ENCODE data around the gene ABLIM2. TPM values are rescaled to one million over a fixed set of nuclear protein-coding genes. Genes with fewer than 3 reads are reported as not detected.

The ABLIM2 gene
- total and polyA plus RNA-seq, 2 donors (not counting 1 experiment from before 2014, with no cell fraction given) = 3.3 to 79.0 TPM

DNA sequence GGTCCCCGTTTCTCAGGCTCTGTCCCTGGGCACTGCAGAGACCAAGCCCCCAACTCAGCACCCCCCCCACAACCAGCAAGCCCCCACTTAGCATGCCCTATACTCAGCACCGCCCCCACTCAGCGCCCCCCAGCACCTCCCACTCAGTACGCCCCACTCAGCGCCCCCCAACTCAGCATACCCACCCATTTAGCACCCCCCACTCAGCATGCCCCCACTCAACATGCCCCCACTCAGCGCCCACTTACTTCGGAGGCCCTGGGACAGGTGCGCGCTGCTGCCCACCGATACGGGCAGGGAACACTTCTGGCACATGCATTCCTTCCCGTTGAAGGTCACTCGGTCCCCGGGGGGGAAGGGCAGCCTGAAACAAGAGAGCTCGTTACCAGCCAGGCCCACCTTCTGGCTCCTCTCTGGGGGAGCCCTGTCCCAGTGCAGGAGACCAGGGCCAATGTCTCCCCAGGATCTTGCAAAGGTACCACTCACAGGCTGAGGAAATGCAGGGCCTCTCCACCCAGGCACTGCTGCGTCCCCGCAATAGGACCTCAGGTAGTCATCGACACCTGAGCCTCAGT lies 70.6 kb downstream of the ABLIM2 start:
- Histone ChIP-seq H3K9ac (ENCODE audit: low read length) (no peak overlapping the region), H3K27me3 (replicated peaks in 1 of 4; ENCODE audit: control extremely low read depth in 1 of 4, control insufficient read depth in 3 of 4, insufficient read depth in 4 of 4, low read length in 3 of 4) (no peaks in the 10 kb centered on the region), H4K20me1 (ENCODE audit: control insufficient read depth, insufficient read depth, low read length, poor library complexity, severe bottlenecking) (no peaks in the 10 kb centered on the region), H3K4me1 (ENCODE audit: control insufficient read depth in 2 of 2, insufficient read depth in 2 of 2, low read length in 2 of 2) (no peaks in the 10 kb centered on the region), H3K36me3 (replicated peaks in 1 of 2; ENCODE audit: control extremely low read depth in 1 of 2, control insufficient read depth in 1 of 2, extremely low read depth in 1 of 2, insufficient read depth in 2 of 2, low read length in 1 of 2) (no peaks in the 10 kb centered on the region), H3K4me2 (replicated peaks; ENCODE audit: low read depth, low read length, poor library complexity, severe bottlenecking) (no peak overlapping the region), H2AFZ (ENCODE audit: insufficient read depth, low read depth, low read length, poor library complexity, severe bottlenecking) (no peak overlapping the region), H3K27ac (ENCODE audit: low read length in 2 of 2) (no peak overlapping the region), H3K79me2 (ENCODE audit: control insufficient read depth, insufficient read depth, low read length) (no peaks in the 10 kb centered on the region), H3K9me3 (ENCODE audit: control extremely low read depth in 1 of 3, control insufficient read depth in 2 of 3, insufficient read depth in 1 of 3, low read length in 2 of 3) (peaks cover under 1 to 6% (median under 1%) of the 10 kb centered on the region in 3 donors), H3K4me3 (ENCODE audit: control extremely low read depth in 1 of 5, extremely low read depth in 1 of 5, insufficient read depth in 1 of 5, low read depth in 2 of 5, low read length in 4 of 5) (no peak overlapping the region)
- intact Hi-C loops (cut with micrococcal nuclease) = no loop called here
- H3K9me3 Mint-ChIP-seq (ENCODE audit: insufficient read depth) = no peaks in the 10 kb centered on the region
- no peaks in the 10 kb centered on the region for H3K4me1 Mint-ChIP-seq
- CTCF ChIA-PET = no interaction called here
- ATAC-seq (ENCODE audit: low read depth) (no peak), DNase-seq (no peak)
- WGBS (ENCODE audit: insufficient coverage) = 87% methylated on average over 16 of the region's 18 CpGs
- TF ChIP-seq, protein P1, sequence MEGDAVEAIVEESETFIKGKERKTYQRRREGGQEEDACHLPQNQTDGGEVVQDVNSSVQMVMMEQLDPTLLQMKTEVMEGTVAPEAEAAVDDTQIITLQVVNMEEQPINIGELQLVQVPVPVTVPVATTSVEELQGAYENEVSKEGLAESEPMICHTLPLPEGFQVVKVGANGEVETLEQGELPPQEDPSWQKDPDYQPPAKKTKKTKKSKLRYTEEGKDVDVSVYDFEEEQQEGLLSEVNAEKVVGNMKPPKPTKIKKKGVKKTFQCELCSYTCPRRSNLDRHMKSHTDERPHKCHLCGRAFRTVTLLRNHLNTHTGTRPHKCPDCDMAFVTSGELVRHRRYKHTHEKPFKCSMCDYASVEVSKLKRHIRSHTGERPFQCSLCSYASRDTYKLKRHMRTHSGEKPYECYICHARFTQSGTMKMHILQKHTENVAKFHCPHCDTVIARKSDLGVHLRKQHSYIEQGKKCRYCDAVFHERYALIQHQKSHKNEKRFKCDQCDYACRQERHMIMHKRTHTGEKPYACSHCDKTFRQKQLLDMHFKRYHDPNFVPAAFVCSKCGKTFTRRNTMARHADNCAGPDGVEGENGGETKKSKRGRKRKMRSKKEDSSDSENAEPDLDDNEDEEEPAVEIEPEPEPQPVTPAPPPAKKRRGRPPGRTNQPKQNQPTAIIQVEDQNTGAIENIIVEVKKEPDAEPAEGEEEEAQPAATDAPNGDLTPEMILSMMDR (IDR thresholded peaks at IDR 0.05) = no peak
- TF ChIP-seq EZH2 (IDR thresholded peaks at IDR 0.05; ENCODE audit: borderline replicate concordance, insufficient read depth, low read depth, low read length, poor library complexity, severe bottlenecking) = no peak
- H3K4me3 Mint-ChIP-seq = no peak overlapping the region
- H3K27me3 Mint-ChIP-seq = no peaks in the 10 kb centered on the region
- H3K27ac Mint-ChIP-seq = no peak overlapping the region
- POLR2A ChIA-PET = interaction anchor here (0.6 kb wide), 1 partner anchor 39 kb away, joined by 9 read pairs; no protein-coding TSS in a partner anchor

DNA sequence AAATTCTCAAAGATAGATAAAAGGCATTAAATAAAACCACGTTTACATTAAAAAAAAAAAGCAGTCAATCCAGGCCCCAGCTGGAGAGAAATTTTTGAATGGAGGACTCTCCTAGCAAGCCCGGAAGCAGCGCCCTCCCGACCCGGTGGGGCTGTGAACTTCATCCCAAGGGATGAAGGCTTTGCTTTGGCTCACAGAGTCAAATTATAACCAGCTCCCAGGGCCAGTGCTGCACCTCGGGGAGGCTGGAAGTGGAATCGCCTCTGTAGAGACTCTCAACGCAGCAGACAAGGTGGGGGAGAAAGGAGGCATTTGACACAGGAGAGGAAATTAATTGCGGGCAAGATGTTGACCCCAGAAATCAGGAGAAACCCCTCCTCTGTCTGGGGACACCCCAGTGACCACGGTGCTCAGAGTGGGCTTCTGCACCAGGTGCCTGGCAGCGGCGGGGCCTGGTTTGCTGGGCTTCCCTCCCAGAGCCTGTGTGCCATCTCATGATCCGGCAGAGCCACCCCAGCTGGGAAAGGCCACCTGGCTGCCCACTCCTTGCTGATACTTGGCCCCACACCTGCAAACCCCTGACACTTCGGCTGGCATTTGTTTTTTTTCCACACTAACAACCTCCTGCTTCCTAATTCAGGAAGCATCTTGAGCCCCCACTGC lies 71.7 kb downstream of the ABLIM2 start:
- POLR2A ChIA-PET = interaction anchor here (0.7 kb wide), 1 partner anchor 25 kb away, joined by 6 read pairs; no protein-coding TSS in a partner anchor
- 76% methylated on average over 9 of the region's 14 CpGs for WGBS (ENCODE audit: insufficient coverage)
- H2AFZ ChIP-seq (ENCODE audit: insufficient read depth, low read depth, low read length, poor library complexity, severe bottlenecking) = no peak overlapping the region

More for the DNA sequence above, 71.7 kb downstream of the ABLIM2 start:
- H3K36me3 ChIP-seq (replicated peaks in 1 of 2; ENCODE audit: control extremely low read depth in 1 of 2, control insufficient read depth in 1 of 2, extremely low read depth in 1 of 2, insufficient read depth in 2 of 2, low read length in 1 of 2) = no peaks in the 10 kb centered on the region
- CTCF ChIA-PET = interaction anchor here (0.7 kb wide), 1 partner anchor 416 kb away, joined by 3 read pairs; no protein-coding TSS in a partner anchor
- Mint-ChIP-seq H3K4me1 (no peaks in the 10 kb centered on the region), H3K27me3 (peaks cover under 1% of the 10 kb centered on the region), H3K27ac (no peak overlapping the region), H3K4me3 (no peak overlapping the region), H3K9me3 (ENCODE audit: insufficient read depth) (no peaks in the 10 kb centered on the region)
- H3K4me2 ChIP-seq (replicated peaks; ENCODE audit: low read depth, low read length, poor library complexity, severe bottlenecking) = no peak overlapping the region
- intact Hi-C loops (cut with micrococcal nuclease) = no loop called here
- H3K4me1 ChIP-seq (ENCODE audit: control insufficient read depth in 2 of 2, insufficient read depth in 2 of 2, low read length in 2 of 2) = no peaks in the 10 kb centered on the region
- TF ChIP-seq, protein P1 (IDR thresholded peaks at IDR 0.05) = no peak
- TF ChIP-seq EZH2 (IDR thresholded peaks at IDR 0.05; ENCODE audit: borderline replicate concordance, insufficient read depth, low read depth, low read length, poor library complexity, severe bottlenecking) = no peak
- H3K27ac ChIP-seq (ENCODE audit: low read length in 2 of 2) = no peak overlapping the region
- H3K79me2 ChIP-seq (ENCODE audit: control insufficient read depth, insufficient read depth, low read length) = no peaks in the 10 kb centered on the region
- H3K9ac ChIP-seq (ENCODE audit: low read length) = no peak overlapping the region
- ATAC-seq (ENCODE audit: low read depth) (no peak), DNase-seq (no peak)
- no peaks in the 10 kb centered on the region for H3K27me3 ChIP-seq (replicated peaks in 1 of 4; ENCODE audit: control extremely low read depth in 1 of 4, control insufficient read depth in 3 of 4, insufficient read depth in 4 of 4, low read length in 3 of 4)
- no peaks in the 10 kb centered on the region for H3K9me3 ChIP-seq (ENCODE audit: control extremely low read depth in 1 of 3, control insufficient read depth in 2 of 3, insufficient read depth in 1 of 3, low read length in 2 of 3)
- H3K4me3 ChIP-seq (ENCODE audit: control extremely low read depth in 1 of 5, extremely low read depth in 1 of 5, insufficient read depth in 1 of 5, low read depth in 2 of 5, low read length in 4 of 5) = no peak overlapping the region
- no peaks in the 10 kb centered on the region for H4K20me1 ChIP-seq (ENCODE audit: control insufficient read depth, insufficient read depth, low read length, poor library complexity, severe bottlenecking)
